K562 (cell line): ENCODE measurements around the gene SETDB2. TPM values are rescaled to one million over a fixed set of nuclear protein-coding genes. Genes with fewer than 3 reads are reported as not detected.
A peak's percentile ranks its signal among the peaks of the same experiment; 100 is the strongest.

Experiments used
- AFF4 ChIP-seq: sonication (generic); formaldehyde crosslinking; IDR thresholded peaks from 2 replicates; pipeline ENCODE4 v1.8.0; 2023; ENCODE audit warnings: mild to moderate bottlenecking, missing genetic modification reagents
- CTCF ChIP-seq, 3 experiments: IDR thresholded peaks in 2 of 3; conservative IDR thresholded peaks in 1 of 3; 2 replicates each; pipeline ENCODE4 v1.5.1; 2011 to 2012; ENCODE audit warnings: low read length in 3 of 3, mild to moderate bottlenecking in 3 of 3, control low read depth in 2 of 3, improper control_type of control experiment in 1 of 3, inconsistent platforms in 1 of 3, low read depth in 1 of 3, mixed read lengths in 1 of 3, moderate library complexity in 1 of 3; ENCODE audit not compliant: insufficient read depth in 2 of 3
- DPF2 ChIP-seq: fragments of 450-650 bp; IDR thresholded peaks from 2 replicates; pipeline ENCODE4 v1.6.1; 2016
- ELF2 ChIP-seq: fragments of 250-450 bp; sonication (Bioruptor Pico); IDR thresholded peaks from 2 replicates; pipeline ENCODE4 v1.5.0; 2021; ENCODE audit warnings: mild to moderate bottlenecking
- ETV5 ChIP-seq: sonication (generic); formaldehyde crosslinking; IDR thresholded peaks from 2 replicates; pipeline ENCODE4 v1.4.0; 2020; ENCODE audit warnings: low read depth, mild to moderate bottlenecking, missing genetic modification reagents
- FUS ChIP-seq: fragments of 200-400 bp; formaldehyde crosslinking; optimal IDR thresholded peaks from 2 replicates; pipeline ENCODE3; 2017; ENCODE audit warnings: low read depth, low read length
- GTF2A2 ChIP-seq: IDR thresholded peaks from 2 replicates; pipeline ENCODE4 v1.6.1; 2016; ENCODE audit warnings: mild to moderate bottlenecking, missing genetic modification characterization, missing compliant biosample characterization
- HMBOX1 ChIP-seq: sonication (generic); IDR thresholded peaks from 2 replicates; pipeline ENCODE4 v1.6.1; 2016
- HNRNPUL1 ChIP-seq: fragments of 200-400 bp; formaldehyde crosslinking; IDR thresholded peaks from 2 replicates; pipeline ENCODE4 v1.6.1; 2017; ENCODE audit warnings: low read length
- ILK ChIP-seq: fragments of 450-650 bp; IDR thresholded peaks from 2 replicates; pipeline ENCODE4 v1.6.1; 2016; ENCODE audit warnings: missing genetic modification characterization, low read depth, mild to moderate bottlenecking, missing compliant biosample characterization, moderate library complexity, borderline replicate concordance
- KLF6 ChIP-seq: fragments of 250-450 bp; sonication (Bioruptor Pico); IDR thresholded peaks from 2 replicates; pipeline ENCODE4 v1.4.0; 2020; ENCODE audit warnings: mild to moderate bottlenecking, moderate library complexity, borderline replicate concordance
- MAFG ChIP-seq: fragments of 450-650 bp; conservative IDR thresholded peaks from 2 replicates; pipeline ENCODE4 v1.6.1; 2016; ENCODE audit warnings: missing genetic modification characterization, missing compliant biosample characterization
- NFE2L1 ChIP-seq: fragments of 450-650 bp; IDR thresholded peaks from 2 replicates; pipeline ENCODE4 v1.6.1; 2016; ENCODE audit warnings: missing genetic modification characterization, low read depth, mild to moderate bottlenecking, missing compliant biosample characterization, moderate library complexity, borderline replicate concordance
- RBBP5 ChIP-seq: fragments of 200-600 bp; sonication (generic); IDR thresholded peaks from 2 replicates; pipeline ENCODE4 v1.6.1; 2012; ENCODE audit warnings: borderline replicate concordance, mild to moderate bottlenecking, low read length, control low read depth, inconsistent platforms; ENCODE audit not compliant: insufficient read depth, poor library complexity, severe bottlenecking
- RBM14 ChIP-seq: fragments of 200-400 bp; formaldehyde crosslinking; IDR thresholded peaks from 2 replicates; pipeline ENCODE4 v1.6.1; 2018; ENCODE audit warnings: low read depth, mild to moderate bottlenecking, low read length, moderate library complexity, borderline replicate concordance; ENCODE audit not compliant: insufficient read depth
- TARDBP ChIP-seq: fragments of 450-650 bp; IDR thresholded peaks from 2 replicates; pipeline ENCODE4 v1.6.1; 2016
- TBP ChIP-seq: optimal IDR thresholded peaks from 2 replicates; pipeline ENCODE3; 2011; ENCODE audit warnings: low read depth, low read length, improper control_type of control experiment
- ZC3H4 ChIP-seq: sonication (generic); formaldehyde crosslinking; IDR thresholded peaks from 2 replicates; pipeline ENCODE4 v1.9.0; 2021; ENCODE audit warnings: missing genetic modification reagents, borderline replicate concordance
- ZNF124 ChIP-seq: sonication (generic); formaldehyde crosslinking; IDR thresholded peaks from 2 replicates; pipeline ENCODE4 v1.8.1; 2022; ENCODE audit warnings: missing genetic modification reagents
- ZNF511 ChIP-seq: sonication (generic); formaldehyde crosslinking; IDR thresholded peaks from 2 replicates; pipeline ENCODE4 v1.8.0; 2022; ENCODE audit warnings: mild to moderate bottlenecking, missing genetic modification reagents
- ZNF79 ChIP-seq: fragments of 250-450 bp; sonication (Bioruptor Pico); IDR thresholded peaks from 2 replicates; pipeline ENCODE4 v1.4.0; 2020; ENCODE audit warnings: low read depth, mild to moderate bottlenecking, moderate library complexity
- polyA plus RNA-seq, 8 experiments: library from polyadenylated mRNA; depleted of rRNA in 4 of 8; stranded (reverse) in 5 of 8; unstranded in 3 of 8; fragments of >200 nt; fragmentation: Nextera tagmentation in 2 of 8; fragmentation: Illumina TruSeq in 1 of 8; extraction: Ambion mirVana in 2 of 8; extraction: Trizol in 1 of 8; gene quantifications; 2 replicates each; pipeline versions ENCODE4 v1.2.1 to v1.2.3, GENCODE V29; 2011 to 2014; ENCODE audit warnings: inconsistent platforms in 1 of 8, missing spikeins in 1 of 8
- total RNA-seq, 7 experiments: library from RNA; depleted of rRNA in 6 of 7; stranded (reverse); fragments of >200 nt in 6 of 7; fragmentation: Illumina TruSeq in 2 of 7; extraction: Trizol in 2 of 7; gene quantifications; 2 replicates each; pipeline versions ENCODE4 v1.2.1 to v1.2.3, GENCODE V29; 2011 to 2021; ENCODE audit warnings: low replicate concordance in 1 of 7

The SETDB2 gene
- total and polyA plus RNA-seq, 9 of the 15 experiments (the other 6 are each of a cell fraction or from before 2014, with no cell fraction given), result 1.0 to 9.0 (median 6.1) TPM

- TF ChIP-seq ZNF124 (CRISPR knock-in tag), result no peak
- TF ChIP-seq ZNF511 (CRISPR knock-in tag), result no peak
- TF ChIP-seq FUS, result no peak
- no peak for TF ChIP-seq ELF2 (CRISPR knock-in tag)
- TF ChIP-seq ETV5 (CRISPR knock-in tag), result no peak
- TF ChIP-seq ILK (tag), result no peak
- no peak for TF ChIP-seq HNRNPUL1
- TF ChIP-seq RBBP5, result peak; percentile 14
- TF ChIP-seq TARDBP, result no peak
- peak; percentile 29 for TF ChIP-seq TBP
- no peak for TF ChIP-seq ZNF79 (CRISPR knock-in tag)
- no peak for TF ChIP-seq MAFG (tag)
- no peak for TF ChIP-seq ZC3H4
- TF ChIP-seq KLF6, result no peak
- TF ChIP-seq HMBOX1, result peak; percentile 95
- TF ChIP-seq CTCF (IDR thresholded peaks at IDR 0.05 in 2 of 3, conservative IDR thresholded peaks at IDR 0.05 in 1 of 3; ENCODE audit: insufficient read depth in 2 of 3, low read depth in 1 of 3, low read length in 3 of 3), result no peak
- TF ChIP-seq GTF2A2 (tag), result no peak
- TF ChIP-seq RBM14, result no peak
- TF ChIP-seq DPF2, result peak; percentile 34; the same call in 1 of the 2 replicates
- no peak for TF ChIP-seq AFF4 (CRISPR knock-in tag)
- no peak for TF ChIP-seq NFE2L1 (tag)
These were observed 686 bp downstream of the SETDB2 start (continued) for GRCh38 chr13:49444524-49445395.
